ENCODE data around the gene PDCD2L. TPM values are rescaled to one million over a fixed set of nuclear protein-coding genes. Genes with fewer than 3 reads are reported as not detected.

The PDCD2L gene
- total and polyA plus RNA-seq, 9 of the 15 experiments (the other 6 are each of a cell fraction or from before 2014, with no cell fraction given), result 12.1 to 68.5 (median 56.3) TPM

DNA sequence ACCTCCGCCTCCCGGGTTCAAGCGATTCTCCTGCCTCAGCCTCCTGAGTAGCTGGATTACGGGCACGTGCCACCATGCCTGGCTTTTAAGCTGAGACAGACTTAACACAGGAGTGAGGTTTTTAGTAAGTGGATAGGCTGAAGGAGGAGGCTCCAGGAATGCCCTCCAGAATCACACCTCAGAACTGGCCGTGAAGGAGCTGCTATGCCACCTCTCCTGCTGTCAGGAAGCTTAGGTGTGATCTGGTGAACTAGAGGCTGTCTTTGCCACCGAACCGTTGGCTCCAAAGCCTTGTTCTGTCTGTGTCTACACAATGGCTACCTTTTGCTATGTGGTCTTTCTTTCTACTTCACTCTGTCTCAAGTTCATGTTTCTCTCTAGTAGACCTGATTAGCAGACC lies 4.2 kb downstream of the PDCD2L start:
- Histone ChIP-seq H2AFZ (ENCODE audit: low read depth, low read length) (no peak overlapping the region), H3K36me3 (ENCODE audit: control insufficient read depth, insufficient read depth, low read length) (peaks cover 56% of the 10 kb centered on the region), H3K27me3 (ENCODE audit: control insufficient read depth in 2 of 2, insufficient read depth in 2 of 2, low read length in 2 of 2) (no peaks in the 10 kb centered on the region), H3K4me2 (ENCODE audit: insufficient read depth, low read length) (no peak overlapping the region), H4K20me1 (replicated peaks; ENCODE audit: control insufficient read depth, insufficient read depth, low read length) (no peaks in the 10 kb centered on the region), H3K4me3 (no peak overlapping the region), H3K9ac (ENCODE audit: insufficient read depth in 1 of 2, low read depth in 2 of 2, low read length in 2 of 2) (no peak overlapping the region), H3K79me2 (ENCODE audit: control insufficient read depth, insufficient read depth, low read length) (peaks cover 57% of the 10 kb centered on the region), H3K9me3 (replicated peaks; ENCODE audit: control insufficient read depth, insufficient read depth, low read depth, low read length) (no peaks in the 10 kb centered on the region), H3K9me1 (ENCODE audit: control insufficient read depth, insufficient read depth, low read length) (no peaks in the 10 kb centered on the region), H3K27ac (ENCODE audit: extremely low read depth, low read depth, low read length) (no peak overlapping the region), H3K4me1 (replicated peaks in 1 of 2; ENCODE audit: control insufficient read depth in 2 of 2, insufficient read depth in 2 of 2, low read length in 2 of 2) (peaks cover 2 to 23% of the 10 kb centered on the region in 2 experiments; a peak in 3 of 5 replicates)
- no TSS peak for BruUV-seq (replicated peaks)
- DNase-seq (ENCODE audit: extremely low read depth in 1 of 4, low spot score in 3 of 4) (no peak), ATAC-seq (no peak), FAIRE-seq (no peak)
- intact Hi-C loops (cut with micrococcal nuclease) (no loop called here), in situ Hi-C loops (cut with MboI) (no loop called here)
- CTCF ChIA-PET (ENCODE audit: low intra/inter-chr PET ratio), result no interaction called here
- POLR2A ChIA-PET, result interaction anchor here (0.7 to 0.8 kb wide), 2 partner anchors 8 to 258 kb away, joined by 3 read pairs; no protein-coding TSS in a partner anchor
- WGBS (ENCODE audit: insufficient coverage, low coverage, missing lambda C conversion rate), result 94% methylated on average over 8 of the region's 8 CpGs
- no peak for TF ChIP-seq SETDB1 (IDR thresholded peaks at IDR 0.05; ENCODE audit: low read length)
- TF ChIP-seq PTTG1 (tag; IDR thresholded peaks at IDR 0.05; ENCODE audit: low read depth), result no peak
- no peak for TF ChIP-seq KAT2B (IDR thresholded peaks at IDR 0.05; ENCODE audit: low read depth, low read length)
- TF ChIP-seq, protein P1, sequence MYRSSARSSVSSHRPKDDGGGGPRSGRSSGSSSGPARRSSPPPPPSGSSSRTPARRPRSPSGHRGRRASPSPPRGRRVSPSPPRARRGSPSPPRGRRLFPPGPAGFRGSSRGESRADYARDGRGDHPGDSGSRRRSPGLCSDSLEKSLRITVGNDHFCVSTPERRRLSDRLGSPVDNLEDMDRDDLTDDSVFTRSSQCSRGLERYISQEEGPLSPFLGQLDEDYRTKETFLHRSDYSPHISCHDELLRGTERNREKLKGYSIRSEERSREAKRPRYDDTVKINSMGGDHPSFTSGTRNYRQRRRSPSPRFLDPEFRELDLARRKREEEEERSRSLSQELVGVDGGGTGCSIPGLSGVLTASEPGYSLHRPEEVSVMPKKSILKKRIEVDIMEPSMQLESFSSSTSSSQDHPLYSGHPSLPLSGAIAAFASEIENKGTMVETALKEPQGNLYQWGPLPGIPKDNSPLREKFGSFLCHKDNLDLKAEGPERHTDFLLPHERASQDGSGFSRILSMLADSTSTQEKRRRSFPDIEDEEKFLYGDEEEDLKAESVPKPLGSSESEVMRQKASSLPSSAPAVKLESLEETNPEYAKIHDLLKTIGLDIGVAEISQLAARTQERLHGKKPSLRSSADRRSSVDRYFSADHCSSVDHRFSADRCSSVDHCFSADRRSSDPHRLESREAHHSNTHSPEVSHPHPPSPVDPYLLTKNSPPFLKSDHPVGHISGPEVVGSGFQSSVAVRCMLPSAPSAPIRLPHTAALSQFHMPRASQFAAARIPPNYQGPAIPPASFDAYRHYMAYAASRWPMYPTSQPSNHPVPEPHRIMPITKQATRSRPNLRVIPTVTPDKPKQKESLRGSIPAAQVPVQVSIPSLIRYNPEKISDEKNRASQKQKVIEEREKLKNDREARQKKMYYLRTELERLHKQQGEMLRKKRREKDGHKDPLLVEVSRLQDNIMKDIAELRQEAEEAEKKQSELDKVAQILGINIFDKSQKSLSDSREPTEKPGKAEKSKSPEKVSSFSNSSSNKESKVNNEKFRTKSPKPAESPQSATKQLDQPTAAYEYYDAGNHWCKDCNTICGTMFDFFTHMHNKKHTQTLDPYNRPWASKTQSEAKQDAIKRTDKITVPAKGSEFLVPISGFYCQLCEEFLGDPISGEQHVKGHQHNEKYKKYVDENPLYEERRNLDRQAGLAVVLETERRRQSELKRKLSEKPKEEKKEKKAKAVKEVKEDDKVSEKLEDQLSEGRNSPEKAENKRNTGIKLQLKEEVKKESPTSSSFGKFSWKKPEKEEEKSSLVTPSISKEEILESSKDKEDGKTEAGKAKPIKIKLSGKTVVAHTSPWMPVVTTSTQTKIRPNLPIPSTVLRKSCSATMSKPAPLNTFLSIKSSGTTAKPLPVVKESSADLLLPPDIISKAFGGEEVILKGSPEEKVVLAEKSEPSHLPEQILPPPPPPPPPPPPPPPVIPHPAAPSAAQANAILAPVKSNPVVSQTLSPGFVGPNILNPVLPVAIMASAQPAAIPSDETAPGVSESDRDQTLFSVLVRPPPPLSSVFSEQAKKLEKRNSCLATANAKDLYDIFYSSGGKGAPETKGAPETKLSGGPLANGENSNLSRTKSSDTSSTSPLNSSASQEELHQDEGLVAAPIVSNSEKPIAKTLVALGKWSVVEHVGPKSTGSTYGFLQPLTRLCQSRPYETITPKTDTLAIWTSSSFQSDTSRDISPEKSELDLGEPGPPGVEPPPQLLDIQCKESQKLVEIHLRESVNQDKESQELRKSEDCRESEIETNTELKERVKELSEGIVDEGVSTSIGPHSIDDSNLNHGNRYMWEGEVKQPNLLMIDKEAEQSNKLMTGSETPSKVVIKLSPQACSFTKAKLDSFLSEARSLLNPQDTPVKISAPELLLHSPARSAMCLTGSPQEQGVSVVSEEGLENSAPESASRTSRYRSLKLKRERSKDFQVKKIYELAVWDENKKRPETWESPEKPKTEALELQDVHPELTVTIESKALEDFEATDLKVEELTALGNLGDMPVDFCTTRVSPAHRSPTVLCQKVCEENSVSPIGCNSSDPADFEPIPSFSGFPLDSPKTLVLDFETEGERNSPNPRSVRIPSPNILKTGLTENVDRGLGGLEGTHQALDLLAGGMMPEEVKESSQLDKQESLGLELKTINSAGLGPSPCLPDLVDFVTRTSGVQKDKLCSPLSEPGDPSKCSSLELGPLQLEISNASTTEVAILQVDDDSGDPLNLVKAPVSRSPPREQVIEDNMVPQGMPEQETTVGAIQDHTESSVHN (IDR thresholded peaks at IDR 0.05; ENCODE audit: borderline replicate concordance in 1 of 2, low read depth in 1 of 2), result no peak
- TF ChIP-seq EP300 (IDR thresholded peaks at IDR 0.05; ENCODE audit: low read length), result no peak
- no peak for TF ChIP-seq ZNF277 (CRISPR knock-in tag; IDR thresholded peaks at IDR 0.05; ENCODE audit: borderline replicate concordance)
- TF ChIP-seq, protein P2, sequence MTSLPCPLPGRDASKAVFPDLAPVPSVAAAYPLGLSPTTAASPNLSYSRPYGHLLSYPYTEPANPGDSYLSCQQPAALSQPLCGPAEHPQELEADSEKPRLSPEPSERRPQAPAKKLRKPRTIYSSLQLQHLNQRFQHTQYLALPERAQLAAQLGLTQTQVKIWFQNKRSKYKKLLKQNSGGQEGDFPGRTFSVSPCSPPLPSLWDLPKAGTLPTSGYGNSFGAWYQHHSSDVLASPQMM (CRISPR knock-in tag; IDR thresholded peaks at IDR 0.05), result no peak
- TF ChIP-seq SIX5 (IDR thresholded peaks at IDR 0.05; ENCODE audit: borderline replicate concordance in 1 of 2, insufficient read depth in 1 of 2, low read depth in 1 of 2, low read length in 2 of 2), result no peak
- no peak for TF ChIP-seq COPS2 (conservative IDR thresholded peaks at IDR 0.05)
- no peak for TF ChIP-seq CHAMP1 (IDR thresholded peaks at IDR 0.05)

All from K562 (cell line).